Adrenal gland (tissue), 12 donors: Measurements from ENCODE around the gene ENPP1. TPM values are rescaled to one million over a fixed set of nuclear protein-coding genes. Genes with fewer than 3 reads are reported as not detected.

Experiments used
- DNase-seq, 7 donors: peaks; one replicate each; pipeline ENCODE4 v3.0.0-alpha.2; 2019 to 2020
- H3K27ac ChIP-seq, 5 donors: fragments of 200-600 bp; sonication (generic) in 4 of 5; 1 replicate in 3 of 5; 2 replicates in 2 of 5; pipeline versions ENCODE4 v1.5.1 to v1.8.0; 2016 to 2020; ENCODE audit warnings: mild to moderate bottlenecking in 1 of 5
- H3K27me3 ChIP-seq: fragments of 200-600 bp; 2 replicates; pipeline ENCODE4 v1.8.0; 2021
- H3K36me3 ChIP-seq, 2 donors: fragments of 200-600 bp; replicated peaks in 1 of 2; 1 replicate in 1 of 2; 2 replicates in 1 of 2; pipeline versions ENCODE4 v1.5.1 to v1.8.0; 2018 to 2022
- H3K4me1 ChIP-seq, 2 donors: fragments of 200-600 bp; replicated peaks in 1 of 2; 1 replicate in 1 of 2; 2 replicates in 1 of 2; pipeline versions ENCODE4 v1.5.1 to v1.8.0; 2018 to 2021
- H3K4me3 ChIP-seq, 4 donors: fragments of 200-600 bp; sonication (generic) in 3 of 4; one replicate each; pipeline ENCODE4 v1.5.1; 2016 to 2018
- H3K9me3 ChIP-seq, 3 donors: fragments of 200-600 bp; sonication (generic) in 1 of 3; replicated peaks in 1 of 3; 1 replicate in 2 of 3; 2 replicates in 1 of 3; pipeline versions ENCODE4 v1.5.1 to v1.8.0; 2016 to 2021
- POLR2A ChIP-seq, 2 donors: fragments of 450-650 bp; IDR thresholded peaks; one replicate each; pipeline ENCODE4 v1.6.1; 2017; ENCODE audit warnings: antibody characterized with exemption in 2 of 2, mild to moderate bottlenecking in 2 of 2, moderate library complexity in 1 of 2
- WGBS, 4 donors: extraction: QIAGEN DNeasy Blood & Tissue Kit in 2 of 4; methylation state at CpG; one replicate each; pipeline versions ENCODE4 v1.1.5 to v1.1.7; 2013 to 2017; 5-methylcytosine and 5-hydroxymethylcytosine counted together
- intact Hi-C, 2 donors: fragments of 100-400 bp; cut with DNase I; formaldehyde crosslinking; loops; one replicate each; pipeline versions ENCODE4 v1.14.1 to v1.15.0; 2022 to 2023
- polyA plus RNA-seq, 3 donors: library from polyadenylated mRNA; stranded (reverse); fragments of 200-250 nt in 2 of 3; fragments of 350-450 nt in 1 of 3; fragmentation: Illumina TruSeq in 1 of 3; extraction: RNeasy Lipid Tissue Mini Kit (QIAGEN cat#74804) in 1 of 3; gene quantifications; one replicate each; pipeline ENCODE4 v1.2.3, GENCODE V29; 2013 to 2014
- total RNA-seq, 9 donors: library from RNA; depleted of rRNA in 4 of 9; stranded (reverse); fragments of >200 nt in 4 of 9; fragments of 120-200 nt in 1 of 9; fragmentation: NEBNext Ultra II Directional in 1 of 9; extraction: Animal tissue kit (Norgen Biotek cat#: 25700) in 1 of 9; gene quantifications; one replicate each; pipeline versions ENCODE4 v1.1.0 to v1.2.4, GENCODE V29; 2013 to 2023
- TF ChIP-seq, protein P1 (sequence below), 6 experiments: fragments of 450-650 bp in 4 of 6; fragments of 200-600 bp in 2 of 6; sonication (generic) in 1 of 6; IDR thresholded peaks; 1 replicate in 5 of 6; 2 replicates in 1 of 6; pipeline versions ENCODE4 v1.5.1 to v1.8.0; 2016 to 2021; ENCODE audit warnings: antibody characterized with exemption in 6 of 6, mild to moderate bottlenecking in 2 of 6, moderate library complexity in 1 of 6
- donor health status: healthy with polysubstance abuse.
- donor health status: Bipolar disorder and iron deficiency.
- donor health status: DM: yes; HTN: yes; CAD: no.
- donor health status: DM: no; HTN: no; CAD: no.
- donor health status: DM: no; HTN: no; CAD: no.
- donor health status: DM: yes; HTN: yes; CAD: no.

ENPP1 gene
- total and polyA plus RNA-seq, 12 donors, result 2.1 to 44.7 (median 9.5) TPM

DNA sequence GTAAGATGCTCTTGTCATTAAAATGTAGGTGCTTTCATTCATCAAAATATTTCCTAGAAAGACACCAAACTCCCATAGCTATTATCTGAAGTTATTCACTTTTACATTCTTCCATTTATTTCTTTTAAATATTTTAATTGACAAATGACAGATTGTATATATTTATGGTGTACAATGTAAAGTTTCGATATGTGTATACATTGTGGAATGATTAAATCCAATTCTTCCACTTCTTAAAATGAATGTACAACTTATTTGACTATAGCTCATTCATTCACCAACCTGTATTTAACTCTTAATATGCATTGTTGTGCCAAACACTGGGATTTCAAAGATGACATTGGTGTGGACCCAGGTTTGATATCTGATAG lies 102.4 kb downstream of the ENPP1 start:
- Histone ChIP-seq H3K27me3 (no peaks in the 10 kb centered on the region), H3K36me3 (no peaks in the 10 kb centered on the region), H3K4me1 (no peaks in the 10 kb centered on the region), H3K27ac (no peak overlapping the region), H3K4me3 (no peak overlapping the region), H3K9me3 (no peaks in the 10 kb centered on the region)
- TF ChIP-seq POLR2A (IDR thresholded peaks at IDR 0.05), result no peak
- TF ChIP-seq, protein P1, sequence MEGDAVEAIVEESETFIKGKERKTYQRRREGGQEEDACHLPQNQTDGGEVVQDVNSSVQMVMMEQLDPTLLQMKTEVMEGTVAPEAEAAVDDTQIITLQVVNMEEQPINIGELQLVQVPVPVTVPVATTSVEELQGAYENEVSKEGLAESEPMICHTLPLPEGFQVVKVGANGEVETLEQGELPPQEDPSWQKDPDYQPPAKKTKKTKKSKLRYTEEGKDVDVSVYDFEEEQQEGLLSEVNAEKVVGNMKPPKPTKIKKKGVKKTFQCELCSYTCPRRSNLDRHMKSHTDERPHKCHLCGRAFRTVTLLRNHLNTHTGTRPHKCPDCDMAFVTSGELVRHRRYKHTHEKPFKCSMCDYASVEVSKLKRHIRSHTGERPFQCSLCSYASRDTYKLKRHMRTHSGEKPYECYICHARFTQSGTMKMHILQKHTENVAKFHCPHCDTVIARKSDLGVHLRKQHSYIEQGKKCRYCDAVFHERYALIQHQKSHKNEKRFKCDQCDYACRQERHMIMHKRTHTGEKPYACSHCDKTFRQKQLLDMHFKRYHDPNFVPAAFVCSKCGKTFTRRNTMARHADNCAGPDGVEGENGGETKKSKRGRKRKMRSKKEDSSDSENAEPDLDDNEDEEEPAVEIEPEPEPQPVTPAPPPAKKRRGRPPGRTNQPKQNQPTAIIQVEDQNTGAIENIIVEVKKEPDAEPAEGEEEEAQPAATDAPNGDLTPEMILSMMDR (IDR thresholded peaks at IDR 0.05), result no peak
- intact Hi-C loops, result loop anchor here (5.0 to 10.0 kb wide), 2 partner anchors 128 to 135 kb away; no protein-coding TSS in a partner anchor
- WGBS, 4 donors, result 87 to 93% (median 92%) methylated on average over 1 of the region's 1 CpG
- no peak for DNase-seq

GRCh38 chr6:131910956-131911355 lies 103.1 kb downstream of the ENPP1 start:
- no peaks in the 10 kb centered on the region for H3K36me3 ChIP-seq
- no peak for DNase-seq
- H3K4me3 ChIP-seq, result no peak overlapping the region
- TF ChIP-seq, protein P1 (IDR thresholded peaks at IDR 0.05), result no peak
- no peak for TF ChIP-seq POLR2A (IDR thresholded peaks at IDR 0.05)
- WGBS, 4 donors, result 54 to 75% (median 69%) methylated on average over 4 of the region's 4 CpGs
- no peak overlapping the region for H3K27ac ChIP-seq
- no peaks in the 10 kb centered on the region for H3K4me1 ChIP-seq
- H3K27me3 ChIP-seq, result no peaks in the 10 kb centered on the region
- no peaks in the 10 kb centered on the region for H3K9me3 ChIP-seq
- intact Hi-C loops, result loop anchor here (5.0 to 10.0 kb wide), 2 partner anchors 129 to 136 kb away; no protein-coding TSS in a partner anchor

DNA sequence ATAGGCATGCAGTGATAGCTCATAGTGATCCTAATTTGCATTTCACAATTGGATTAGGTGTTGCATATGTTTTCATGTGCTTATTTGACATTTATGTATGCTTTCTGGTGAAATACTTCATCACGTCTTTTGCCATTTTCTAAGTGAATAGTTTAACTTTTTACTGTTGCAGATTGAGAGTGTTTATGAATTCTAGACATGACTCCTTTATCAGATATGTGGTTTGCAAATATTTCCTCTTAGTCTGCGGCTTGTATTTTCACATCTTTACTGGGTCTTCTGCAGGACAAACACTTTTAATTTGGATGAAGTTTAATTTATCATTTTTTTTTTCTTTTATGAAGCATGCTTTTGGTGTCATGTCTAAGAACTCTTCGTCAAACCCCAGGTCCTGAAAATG lies 104.1 kb downstream of the ENPP1 start:
- H3K36me3 ChIP-seq, result no peaks in the 10 kb centered on the region
- no peaks in the 10 kb centered on the region for H3K27me3 ChIP-seq
- no peak overlapping the region for H3K27ac ChIP-seq
- TF ChIP-seq POLR2A (IDR thresholded peaks at IDR 0.05), result no peak
- TF ChIP-seq, protein P1 (IDR thresholded peaks at IDR 0.05), result no peak
- no peaks in the 10 kb centered on the region for H3K4me1 ChIP-seq
- H3K4me3 ChIP-seq, result no peak overlapping the region
- H3K9me3 ChIP-seq, result no peaks in the 10 kb centered on the region
- intact Hi-C loops, result loop anchor here (5.0 to 10.0 kb wide), 2 partner anchors 130 to 137 kb away; no protein-coding TSS in a partner anchor
- WGBS, 4 donors, result 47 to 57% (median 52%) methylated on average over 3 of the region's 3 CpGs
- no peak for DNase-seq

DNA sequence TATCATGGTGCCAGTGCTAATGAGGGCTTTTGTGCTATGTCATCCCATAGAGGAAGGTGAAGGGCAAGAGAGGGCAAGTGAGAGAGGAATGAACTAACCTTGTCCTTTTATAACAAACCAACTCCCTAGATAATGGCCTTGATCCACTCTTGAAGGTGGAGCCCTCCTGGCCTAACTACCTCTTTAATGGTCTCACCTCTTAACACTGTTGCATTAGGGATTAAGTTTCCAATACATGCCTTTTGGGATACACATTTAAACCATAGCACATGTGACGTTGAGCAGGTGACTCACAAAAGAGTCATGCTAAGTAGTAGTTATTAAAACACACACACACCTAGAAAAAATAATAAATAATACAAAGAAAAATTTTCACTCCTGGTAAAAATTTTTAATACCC lies 106.4 kb downstream of the ENPP1 start:
- no peaks in the 10 kb centered on the region for H3K36me3 ChIP-seq
- H3K27ac ChIP-seq, result no peak overlapping the region
- no peaks in the 10 kb centered on the region for H3K9me3 ChIP-seq
- no peak for TF ChIP-seq POLR2A (IDR thresholded peaks at IDR 0.05)
- TF ChIP-seq, protein P1 (IDR thresholded peaks at IDR 0.05), result no peak
- H3K4me3 ChIP-seq, result no peak overlapping the region
- intact Hi-C loops, result loop anchor here (5.0 to 10.0 kb wide), 2 partner anchors 132 to 139 kb away; no protein-coding TSS in a partner anchor
- DNase-seq, result no peak
- WGBS, 4 donors, result 25 to 55% (median 28%) methylated on average over 1 of the region's 1 CpG
- no peaks in the 10 kb centered on the region for H3K27me3 ChIP-seq
- H3K4me1 ChIP-seq, result no peaks in the 10 kb centered on the region
